ENCODE results near the gene PLEKHG2.

PLEKHG2 gene

GRCh38 chr19:39363901-39364457 lies 48.5 kb upstream of the PLEKHG2 start:
- no peaks in the 10 kb centered on the region for H3K9me3 ChIP-seq (ENCODE audit: insufficient read depth, low read depth, low read length)
- H4K20me1 ChIP-seq (ENCODE audit: insufficient read depth, low read length, poor library complexity, severe bottlenecking) = no peaks in the 10 kb centered on the region
- H3K9ac ChIP-seq (ENCODE audit: low read depth, low read length, poor library complexity, severe bottlenecking) = no peak overlapping the region
- peaks cover 37% of the 10 kb centered on the region for H3K36me3 ChIP-seq (ENCODE audit: insufficient read depth, low read length)
- no peak overlapping the region for H3K4me2 ChIP-seq (ENCODE audit: low read depth, low read length, poor library complexity, severe bottlenecking)
- H3K9me2 ChIP-seq (replicated peaks; ENCODE audit: low read depth, low read length) = no peaks in the 10 kb centered on the region
- H3K27me3 ChIP-seq (ENCODE audit: insufficient read depth, low read length, poor library complexity, severe bottlenecking) = no peaks in the 10 kb centered on the region
- H2AFZ ChIP-seq (ENCODE audit: low read length) = no peak overlapping the region
- no peak for TF ChIP-seq CTCF (conservative IDR thresholded peaks at IDR 0.05; ENCODE audit: low read length)
- TF ChIP-seq EZH2phosphoT487 (IDR thresholded peaks at IDR 0.05; ENCODE audit: borderline replicate concordance) = no peak
- H3K4me1 ChIP-seq (ENCODE audit: insufficient read depth, low read length, poor library complexity, severe bottlenecking) = no peaks in the 10 kb centered on the region
- H3K79me2 ChIP-seq (ENCODE audit: insufficient read depth, low read length) = no peaks in the 10 kb centered on the region
- H3K4me3 ChIP-seq (ENCODE audit: low read length, poor library complexity, severe bottlenecking) = no peak overlapping the region
- H3F3A ChIP-seq (ENCODE audit: low read depth) = no peaks in the 10 kb centered on the region

- peaks cover 40% of the 10 kb centered on the region; the same call in 1 of the 2 replicates for H3K36me3 ChIP-seq (ENCODE audit: insufficient read depth, low read length)
- TF ChIP-seq EZH2phosphoT487 (IDR thresholded peaks at IDR 0.05; ENCODE audit: borderline replicate concordance) = no peak
- TF ChIP-seq CTCF (conservative IDR thresholded peaks at IDR 0.05; ENCODE audit: low read length) = no peak
- H3K4me1 ChIP-seq (ENCODE audit: insufficient read depth, low read length, poor library complexity, severe bottlenecking) = no peaks in the 10 kb centered on the region
- no peaks in the 10 kb centered on the region for H3K27me3 ChIP-seq (ENCODE audit: insufficient read depth, low read length, poor library complexity, severe bottlenecking)
- H2AFZ ChIP-seq (ENCODE audit: low read length) = no peak overlapping the region
- no peaks in the 10 kb centered on the region for H3K79me2 ChIP-seq (ENCODE audit: insufficient read depth, low read length)
- H3F3A ChIP-seq (ENCODE audit: low read depth) = no peaks in the 10 kb centered on the region
- no peaks in the 10 kb centered on the region for H3K9me2 ChIP-seq (replicated peaks; ENCODE audit: low read depth, low read length)
- H3K4me3 ChIP-seq (ENCODE audit: low read length, poor library complexity, severe bottlenecking) = no peak overlapping the region
- no peak overlapping the region for H3K4me2 ChIP-seq (ENCODE audit: low read depth, low read length, poor library complexity, severe bottlenecking)
- H4K20me1 ChIP-seq (ENCODE audit: insufficient read depth, low read length, poor library complexity, severe bottlenecking) = no peaks in the 10 kb centered on the region
- no peaks in the 10 kb centered on the region for H3K9me3 ChIP-seq (ENCODE audit: insufficient read depth, low read depth, low read length)
- no peak overlapping the region for H3K9ac ChIP-seq (ENCODE audit: low read depth, low read length, poor library complexity, severe bottlenecking)
Measured at GRCh38 chr19:39365531-39365930, 46.9 kb upstream of the PLEKHG2 start.

- Histone ChIP-seq H3K79me2 (ENCODE audit: insufficient read depth, low read length) (no peaks in the 10 kb centered on the region), H3K9me2 (replicated peaks; ENCODE audit: low read depth, low read length) (no peaks in the 10 kb centered on the region), H3K36me3 (ENCODE audit: insufficient read depth, low read length) (peaks cover 55% of the 10 kb centered on the region; the same call in 1 of the 2 replicates), H2AFZ (ENCODE audit: low read length) (no peak overlapping the region), H3K9ac (ENCODE audit: low read depth, low read length, poor library complexity, severe bottlenecking) (no peak overlapping the region), H3F3A (ENCODE audit: low read depth) (no peaks in the 10 kb centered on the region), H3K27me3 (ENCODE audit: insufficient read depth, low read length, poor library complexity, severe bottlenecking) (no peaks in the 10 kb centered on the region), H3K4me2 (ENCODE audit: low read depth, low read length, poor library complexity, severe bottlenecking) (no peak overlapping the region), H4K20me1 (ENCODE audit: insufficient read depth, low read length, poor library complexity, severe bottlenecking) (no peaks in the 10 kb centered on the region), H3K9me3 (ENCODE audit: insufficient read depth, low read depth, low read length) (no peaks in the 10 kb centered on the region), H3K4me1 (ENCODE audit: insufficient read depth, low read length, poor library complexity, severe bottlenecking) (peaks cover 3% of the 10 kb centered on the region), H3K4me3 (ENCODE audit: low read length, poor library complexity, severe bottlenecking) (no peak overlapping the region)
- TF ChIP-seq EZH2phosphoT487 (IDR thresholded peaks at IDR 0.05; ENCODE audit: borderline replicate concordance) = no peak
Measured at GRCh38 chr19:39369200-39369599, 43.3 kb upstream of the PLEKHG2 start.

- no peaks in the 10 kb centered on the region for H3K9me2 ChIP-seq (replicated peaks; ENCODE audit: low read depth, low read length)
- no peak for TF ChIP-seq EZH2phosphoT487 (IDR thresholded peaks at IDR 0.05; ENCODE audit: borderline replicate concordance)
- TF ChIP-seq CTCF (conservative IDR thresholded peaks at IDR 0.05; ENCODE audit: low read length) = no peak
- no peaks in the 10 kb centered on the region for H3K9me3 ChIP-seq (ENCODE audit: insufficient read depth, low read depth, low read length)
- H3K79me2 ChIP-seq (ENCODE audit: insufficient read depth, low read length) = no peaks in the 10 kb centered on the region
- H3K27me3 ChIP-seq (ENCODE audit: insufficient read depth, low read length, poor library complexity, severe bottlenecking) = no peaks in the 10 kb centered on the region
- no peak overlapping the region for H3K4me3 ChIP-seq (ENCODE audit: low read length, poor library complexity, severe bottlenecking)
- H3K36me3 ChIP-seq (ENCODE audit: insufficient read depth, low read length) = peaks cover 67% of the 10 kb centered on the region; the same call in 1 of the 2 replicates
- H3K9ac ChIP-seq (ENCODE audit: low read depth, low read length, poor library complexity, severe bottlenecking) = no peak overlapping the region
- H3K4me2 ChIP-seq (ENCODE audit: low read depth, low read length, poor library complexity, severe bottlenecking) = no peak overlapping the region
- no peaks in the 10 kb centered on the region for H4K20me1 ChIP-seq (ENCODE audit: insufficient read depth, low read length, poor library complexity, severe bottlenecking)
- peaks cover 3% of the 10 kb centered on the region for H3K4me1 ChIP-seq (ENCODE audit: insufficient read depth, low read length, poor library complexity, severe bottlenecking)
- no peaks in the 10 kb centered on the region for H3F3A ChIP-seq (ENCODE audit: low read depth)
- H2AFZ ChIP-seq (ENCODE audit: low read length) = no peak overlapping the region
Measured at GRCh38 chr19:39370735-39371134, 41.7 kb upstream of the PLEKHG2 start.

All from Loucy (cell line).